Heart right ventricle (tissue), 16 donors: ENCODE measurements around the gene LTBP2. TPM values are rescaled to one million over a fixed set of nuclear protein-coding genes. Genes with fewer than 3 reads are reported as not detected.

Experiments used
- ATAC-seq, 8 donors: fragments of 200-7000 bp; cut with Tn5 transposase; one replicate each; pipeline ENCODE4 v1.9.1; 2020; ENCODE audit warnings: mild to moderate bottlenecking in 8 of 8, moderate library complexity in 8 of 8, moderate number of reproducible peaks in 1 of 8
- DNase-seq, 2 donors: peaks; one replicate each; pipeline ENCODE4 v3.0.0-alpha.2; 2020
- H3K27ac ChIP-seq, 10 donors: fragments of 200-600 bp; sonication (generic) in 2 of 10; one replicate each; pipeline versions ENCODE4 v1.5.0 to v1.8.0; 2020 to 2022; ENCODE audit warnings: mild to moderate bottlenecking in 3 of 10
- H3K27me3 ChIP-seq, 7 donors: fragments of 200-600 bp; one replicate each; pipeline ENCODE4 v1.8.0; 2021 to 2022; ENCODE audit warnings: mild to moderate bottlenecking in 2 of 7
- H3K36me3 ChIP-seq, 9 donors: fragments of 200-600 bp; sonication (generic) in 1 of 9; one replicate each; pipeline versions ENCODE4 v1.5.0 to v1.8.0; 2020 to 2022; ENCODE audit warnings: mild to moderate bottlenecking in 2 of 9
- H3K4me1 ChIP-seq, 9 donors: fragments of 200-600 bp; sonication (generic) in 1 of 9; one replicate each; pipeline versions ENCODE4 v1.5.0 to v1.8.0; 2020 to 2022; ENCODE audit warnings: mild to moderate bottlenecking in 4 of 9
- H3K4me3 ChIP-seq, 10 donors: fragments of 200-600 bp; sonication (generic) in 2 of 10; one replicate each; pipeline versions ENCODE4 v1.5.0 to v1.8.0; 2020 to 2022; ENCODE audit warnings: mild to moderate bottlenecking in 7 of 10, moderate library complexity in 2 of 10
- H3K9me3 ChIP-seq, 11 donors: fragments of 200-600 bp in 10 of 11; sonication (generic) in 2 of 11; one replicate each; pipeline versions ENCODE4 v1.5.0 to v1.8.0; 2013 to 2022; ENCODE audit warnings: mild to moderate bottlenecking in 2 of 11, control low read depth in 1 of 11, moderate library complexity in 1 of 11
- CTCF ChIP-seq, 9 donors: fragments of 200-600 bp; sonication (generic) in 2 of 9; IDR thresholded peaks; one replicate each; pipeline versions ENCODE4 v1.5.0 to v1.8.0; 2021 to 2022; ENCODE audit warnings: antibody characterized with exemption in 9 of 9, mild to moderate bottlenecking in 5 of 9, moderate library complexity in 1 of 9
- WGBS, 2 donors: extraction: QIAGEN DNeasy Blood & Tissue Kit; methylation state at CpG; one replicate each; pipeline ENCODE4 v1.1.7; 2013; ENCODE audit warnings: inconsistent platforms in 1 of 2; 5-methylcytosine and 5-hydroxymethylcytosine counted together
- intact Hi-C, 10 donors: fragments of 100-400 bp; cut with DNase I; formaldehyde crosslinking; loops; one replicate each; pipeline versions ENCODE4 v1.11.1 to v1.14.2; 2022
- polyA plus RNA-seq, 2 donors: library from polyadenylated mRNA; stranded (reverse); fragments of 200-250 nt; gene quantifications; one replicate each; pipeline ENCODE4 v1.2.3, GENCODE V29; 2013
- total RNA-seq, 10 donors: library from RNA; stranded (reverse); fragmentation: NEBNext Ultra II Directional in 3 of 10; extraction: Animal tissue kit (Norgen Biotek cat#: 25700) in 3 of 10; gene quantifications; one replicate each; pipeline versions ENCODE4 v1.2.1 to v1.2.4, GENCODE V29; 2021 to 2023
- donor health status: Arrhythmogenic right ventricular cardiomyopathy.
- donor health status: ischemic (EF 13 %, LVEDD 7.1; RV severe dilation, severe dysfunction).
- donor health status: healthy with polysubstance abuse.
- donor health status: DM: no; HTN: yes; CAD: no.
- donor health status: DM: no; HTN: no; CAD: no.
- donor health status: ischemic (EF 25% LVEDD 6.9; RV normal size, moderate dysfunction).
- donor health status: ischemic (EF 25% LVEDD 5.7; RV mildly dilated, moderate dysfunction).
- donor health status: healthy.
- donor health status: DM: yes; HTN: yes; CAD: no.
- donor health status: Ischemic cardiomyopathy.
- donor health status: ischemic (EF 35%, LVEDD 5.7; RV mildly dilated, moderate dysfunction).
- donor health status: nonischemic (EF 11% LVEDD 7.7; RV severe dilation, severe dysfunction).
- donor health status: DM: yes; HTN: yes; CAD: no.
- donor health status: PGD.
- donor health status: ischemic (EF 29% LVEDD 5.4; RV normal size, mild dysfunction).
- donor health status: nonischemic (EF 23%, LVEDD 6.1; RV moderate dilation, normal function).

The LTBP2 gene
- total and polyA plus RNA-seq, 12 donors, result 3.5 to 50.3 (median 17.3) TPM

- Histone ChIP-seq H3K27me3 (no peaks in the 10 kb centered on the region), H3K4me1 (peaks cover 12 to 75% (median 46%) of the 10 kb centered on the region in 9 donors), H3K36me3 (no peaks in the 10 kb centered on the region), H3K4me3 (no peak overlapping the region), H3K9me3 (no peaks in the 10 kb centered on the region), H3K27ac (peak overlapping the region in 2 of 10 donors; percentile 39 to 48)
- no peak for ATAC-seq
- no peak for TF ChIP-seq CTCF (IDR thresholded peaks at IDR 0.05)
- WGBS, 2 donors, result 92 to 93% methylated on average over 12 of the region's 12 CpGs
- DNase-seq, result no peak
- intact Hi-C loops, result no loop called here
These were observed 32.4 kb downstream of the LTBP2 start for GRCh38 chr14:74579447-74580274.

DNA sequence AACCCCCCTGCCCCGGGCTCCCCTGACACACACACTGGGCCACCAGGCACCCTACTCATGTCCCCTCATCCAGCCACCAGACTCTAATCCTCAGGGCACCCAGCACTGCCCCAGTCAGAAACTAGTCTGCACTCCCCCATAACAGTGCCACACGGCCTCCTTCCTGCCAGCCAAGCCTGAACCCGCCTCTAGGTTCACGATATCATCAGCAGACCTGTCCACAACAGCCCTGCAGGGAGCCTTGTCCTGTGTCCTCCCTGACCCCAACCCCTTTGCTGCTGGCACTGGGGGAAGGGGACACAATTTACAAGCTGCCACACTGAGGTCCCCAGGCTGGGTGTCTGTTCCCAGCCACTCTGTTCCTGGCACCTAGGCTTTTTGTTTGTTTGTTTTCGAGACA, 33.6 kb downstream of the LTBP2 start:
- WGBS, 2 donors, result 68 to 81% methylated on average over 5 of the region's 5 CpGs
- DNase-seq (no peak), ATAC-seq (no peak)
- Histone ChIP-seq H3K9me3 (no peaks in the 10 kb centered on the region), H3K4me1 (peaks cover 11 to 70% (median 50%) of the 10 kb centered on the region in 9 donors), H3K4me3 (no peak overlapping the region), H3K36me3 (no peaks in the 10 kb centered on the region), H3K27me3 (no peaks in the 10 kb centered on the region), H3K27ac (peak overlapping the region in 2 of 10 donors; percentile 39 to 48)
- intact Hi-C loops, result no loop called here
- no peak for TF ChIP-seq CTCF (IDR thresholded peaks at IDR 0.05)

- Histone ChIP-seq H3K27me3 (no peaks in the 10 kb centered on the region), H3K4me3 (no peak overlapping the region), H3K27ac (peak overlapping the region in 3 of 10 donors; percentile 39 to 86 (median 48)), H3K9me3 (no peaks in the 10 kb centered on the region), H3K36me3 (no peaks in the 10 kb centered on the region), H3K4me1 (peaks cover 6 to 70% (median 50%) of the 10 kb centered on the region in 9 donors)
- intact Hi-C loops, result no loop called here
- no peak for TF ChIP-seq CTCF (IDR thresholded peaks at IDR 0.05)
- WGBS, 2 donors, result 95 to 98% methylated on average over 3 of the region's 3 CpGs
- no peak for DNase-seq
- ATAC-seq, result no peak
These were observed 34.1 kb downstream of the LTBP2 start for GRCh38 chr14:74577948-74578275.

GRCh38 chr14:74577247-74577947, 34.6 kb downstream of the LTBP2 start:
- no peaks in the 10 kb centered on the region for H3K9me3 ChIP-seq
- H3K4me1 ChIP-seq, result peaks cover under 1 to 70% (median 49%) of the 10 kb centered on the region in 9 donors
- intact Hi-C loops, result no loop called here
- no peaks in the 10 kb centered on the region for H3K27me3 ChIP-seq
- no peaks in the 10 kb centered on the region for H3K36me3 ChIP-seq
- no peak for TF ChIP-seq CTCF (IDR thresholded peaks at IDR 0.05)
- peak in 3 of 8 donors; percentile 9 to 25 (median 22) for ATAC-seq
- peak overlapping the region in 4 of 10 donors; percentile 12 to 86 (median 44) for H3K27ac ChIP-seq
- H3K4me3 ChIP-seq, result no peak overlapping the region
- DNase-seq, result no peak
- 81 to 85% methylated on average over 11 of the region's 11 CpGs for WGBS, 2 donors
